GOT3 (cell line): ENCODE data around the gene EEFSEC.

Source experiments
- DNase-seq: peaks from one replicate; lab custom pipeline; 2025; ENCODE audit warnings: mixed read lengths; lab: John Stamatoyannopoulos, UW

The EEFSEC gene

GRCh38 chr3:128242818-128243601 is 89.7 kb downstream of the EEFSEC start:
- no peak for DNase-seq

DNA sequence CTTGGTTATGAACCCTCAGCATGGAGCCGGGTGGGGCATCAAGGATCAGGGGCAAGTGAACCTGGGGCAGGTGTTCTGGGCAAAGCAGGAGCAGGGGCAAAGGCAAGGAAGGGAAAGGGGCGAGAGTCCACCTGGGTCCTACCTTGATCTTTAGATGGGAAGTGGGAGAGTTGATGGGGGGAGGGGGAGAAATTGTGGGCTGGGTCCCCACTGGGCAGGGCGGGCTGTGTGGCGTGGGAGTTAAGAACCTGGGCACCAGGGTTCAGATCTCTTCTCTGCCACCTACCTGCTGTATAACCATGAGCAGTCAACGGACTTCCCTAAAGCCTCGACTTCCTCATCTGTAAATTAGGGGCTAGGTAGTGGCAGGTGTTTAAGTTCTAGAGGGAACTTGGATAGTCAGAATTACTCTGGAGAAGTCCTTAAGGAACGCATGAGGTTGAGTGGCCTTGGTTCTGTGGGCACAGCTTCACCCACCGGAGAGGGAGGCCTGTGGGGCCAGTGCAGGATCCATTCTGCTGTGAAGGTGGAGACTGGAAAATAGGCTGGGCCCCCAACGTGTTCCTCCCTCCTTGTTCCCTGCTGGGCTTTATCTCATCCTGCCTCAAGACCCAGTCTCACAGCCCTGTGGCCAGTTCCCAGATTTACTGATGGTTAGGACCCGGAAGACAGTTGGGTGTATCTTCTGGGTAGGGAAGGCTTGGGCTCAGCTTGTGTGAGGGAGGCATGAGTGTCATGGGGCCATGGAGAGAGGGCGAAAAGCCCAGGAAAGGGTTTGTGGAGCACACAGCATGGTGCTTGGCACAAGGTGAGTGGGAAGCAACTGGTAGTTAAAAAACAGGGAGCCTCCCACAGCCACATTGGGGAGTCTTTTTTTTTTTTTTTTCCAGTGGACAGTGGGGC is 90.6 kb downstream of the EEFSEC start:
- no peak for DNase-seq

DNA sequence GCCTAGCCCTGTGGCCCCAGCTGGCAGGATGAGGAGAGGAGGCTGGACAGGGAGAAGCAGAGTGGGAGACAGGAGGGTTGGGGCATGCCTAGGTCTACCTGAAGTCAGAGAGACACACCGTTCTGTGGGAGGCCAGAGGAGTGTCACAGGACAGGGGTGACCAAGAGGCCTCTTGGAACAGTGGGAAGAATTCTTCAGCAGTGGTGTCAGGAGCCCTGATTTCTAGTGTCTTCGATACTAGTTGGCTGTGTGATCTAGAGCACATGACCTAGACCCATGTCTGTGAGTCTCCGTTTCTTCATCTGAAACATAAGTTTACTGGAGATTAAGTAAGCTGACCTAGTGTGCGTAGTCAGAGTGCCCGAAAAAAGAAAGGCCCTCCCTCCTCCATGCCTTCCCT is 92.2 kb downstream of the EEFSEC start:
- no peak for DNase-seq

GRCh38 chr3:128247666-128248409 is 94.6 kb downstream of the EEFSEC start:
- DNase-seq = no peak

- DNase-seq = no peak
Observed at GRCh38 chr3:128252083-128252482, 98.8 kb downstream of the EEFSEC start.

GRCh38 chr3:128253150-128253549 is 99.9 kb downstream of the EEFSEC start:
- DNase-seq = no peak

DNA sequence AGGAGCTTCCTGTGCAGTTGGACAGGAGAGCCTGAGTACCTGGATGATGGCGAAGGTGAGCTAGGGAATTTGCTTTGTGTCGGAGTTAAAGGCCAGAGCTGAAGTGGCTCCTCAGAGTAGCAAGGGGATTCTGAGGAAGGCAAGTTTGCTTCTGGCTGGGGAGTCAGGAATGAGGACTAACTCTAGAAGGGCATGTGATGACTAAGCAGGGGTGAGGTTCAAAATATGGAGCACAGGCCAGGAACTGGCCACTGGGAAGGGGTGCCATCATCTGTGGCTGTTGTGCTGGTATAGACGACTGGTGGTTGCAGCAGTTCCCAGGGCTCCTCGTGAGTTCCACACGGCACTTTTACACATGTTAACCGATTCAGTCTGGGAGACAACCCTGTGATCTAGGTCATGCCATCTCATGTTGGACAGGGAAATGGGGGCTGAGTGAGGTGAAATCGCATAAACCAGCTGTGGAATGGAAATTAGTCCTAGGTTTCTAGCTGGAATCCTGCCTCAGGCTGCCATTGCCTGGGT is 100.8 kb downstream of the EEFSEC start:
- DNase-seq = no peak

GRCh38 chr3:128254967-128255366 is 101.7 kb downstream of the EEFSEC start:
- no peak for DNase-seq

DNA sequence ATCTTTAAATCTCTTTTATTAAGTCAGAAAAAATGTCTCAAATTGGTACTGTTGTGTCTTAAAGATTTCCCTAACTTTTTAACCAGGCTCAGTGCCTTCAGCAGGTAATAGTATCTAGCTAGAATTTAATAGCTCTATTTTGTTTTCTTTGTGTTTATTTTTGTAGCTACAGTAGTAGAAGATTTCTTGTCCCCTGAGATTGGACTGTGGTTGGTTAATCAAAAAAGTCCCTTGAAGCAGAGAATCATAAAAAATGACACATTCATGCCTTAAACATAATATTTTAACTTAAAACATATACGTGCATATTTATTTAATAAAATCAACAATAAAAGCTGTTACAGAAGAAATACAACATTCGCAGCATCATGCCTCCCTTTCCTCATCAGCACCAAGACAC is 102.8 kb downstream of the EEFSEC start:
- no peak for DNase-seq

DNA sequence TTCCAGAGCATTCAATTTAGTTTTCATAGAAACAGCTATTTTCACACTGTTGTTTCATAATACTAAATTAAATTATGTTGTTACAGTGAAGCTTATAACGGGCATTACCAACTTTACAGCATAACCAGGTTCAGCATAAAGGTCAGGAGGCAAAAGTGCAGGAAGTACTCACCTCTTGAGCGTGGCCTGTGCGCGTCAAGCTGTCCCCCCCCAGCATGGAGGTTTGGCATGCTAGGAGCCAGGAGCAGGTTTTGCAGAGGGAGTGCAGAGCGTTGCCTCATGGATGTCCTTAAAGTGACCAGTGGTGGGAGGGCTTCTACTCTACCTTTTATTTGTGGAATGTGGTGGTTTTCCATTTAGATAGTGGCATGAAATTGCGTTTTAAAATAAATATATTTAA is 104.4 kb downstream of the EEFSEC start:
- DNase-seq = no peak

DNA sequence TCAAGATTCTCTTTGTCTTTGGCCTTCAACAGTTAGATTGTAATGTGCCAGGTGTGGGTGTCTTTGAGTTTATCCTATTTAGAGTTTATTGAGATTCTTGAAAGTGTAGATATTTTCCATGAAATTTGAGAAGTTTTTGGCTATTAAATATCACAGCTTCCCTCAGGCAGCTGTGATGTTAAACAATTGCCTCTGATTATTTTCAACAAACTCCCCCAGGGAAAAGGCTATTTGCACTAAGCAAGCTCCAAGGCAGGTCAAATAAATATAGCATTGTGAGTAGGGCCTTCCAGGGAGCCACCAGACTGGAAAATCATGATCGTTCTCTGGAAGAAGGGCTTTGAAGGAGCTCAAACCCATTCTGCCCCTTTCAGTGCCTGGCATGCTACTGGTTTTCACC is 107.0 kb downstream of the EEFSEC start:
- DNase-seq = no peak

DNA sequence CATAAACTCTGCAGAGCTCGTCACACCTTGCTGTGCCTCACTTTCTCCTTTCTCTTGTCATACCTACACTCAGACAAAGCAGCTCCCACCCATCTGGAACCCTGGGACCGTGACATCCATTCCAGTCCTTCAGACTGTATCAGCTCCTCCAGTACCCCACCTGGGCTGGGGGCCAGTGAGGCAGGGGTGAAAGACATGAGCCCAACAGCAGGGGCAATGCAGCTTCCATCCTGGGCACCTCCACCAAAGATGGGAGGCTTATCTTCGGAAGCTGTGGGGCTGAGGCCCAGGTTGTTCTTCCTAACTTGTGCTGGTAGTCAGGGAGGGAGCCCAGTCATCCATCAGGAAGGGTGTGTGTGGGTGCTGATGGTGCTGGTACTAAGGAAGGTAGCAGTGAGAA is 109.2 kb downstream of the EEFSEC start:
- no peak for DNase-seq

- DNase-seq = no peak
Observed at GRCh38 chr3:128263118-128263517, 109.8 kb downstream of the EEFSEC start.

- no peak for DNase-seq
Observed at GRCh38 chr3:128263946-128264345, 110.7 kb downstream of the EEFSEC start.

DNA sequence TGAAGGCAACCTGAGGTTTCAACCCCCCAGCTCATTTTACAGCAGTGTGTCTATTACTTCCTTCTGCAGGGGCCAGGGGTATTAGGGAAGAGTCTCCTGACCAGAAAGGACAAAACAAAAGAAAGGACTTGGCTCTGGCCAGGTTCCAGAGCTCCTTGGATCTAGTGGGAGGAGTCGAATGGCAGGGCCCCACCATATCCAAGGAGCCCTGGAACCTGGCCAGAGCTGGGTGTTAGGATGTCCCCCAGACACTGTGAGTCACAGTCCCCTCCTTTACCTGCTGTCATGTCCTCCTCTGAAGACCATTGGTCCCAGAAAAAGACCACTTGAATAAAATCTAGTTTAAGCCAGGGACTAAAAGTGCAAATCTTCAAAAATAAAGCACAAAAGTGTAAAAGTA is 113.2 kb downstream of the EEFSEC start:
- no peak for DNase-seq

GRCh38 chr3:128267541-128267940 is 114.3 kb downstream of the EEFSEC start:
- DNase-seq = no peak

- no peak for DNase-seq
Observed at GRCh38 chr3:128269006-128269775, 115.9 kb downstream of the EEFSEC start.

GRCh38 chr3:128269796-128270195 is 116.5 kb downstream of the EEFSEC start:
- no peak for DNase-seq

GRCh38 chr3:128270559-128271492 is 117.5 kb downstream of the EEFSEC start:
- DNase-seq = no peak
